D721Med (cell line): Measurements from ENCODE around the gene FAM83B.

Experiments used
- DNase-seq: peaks from one replicate; pipeline ENCODE4 v3.0.0; 2011; ENCODE audit warnings: low spot score; ENCODE audit not compliant: insufficient read length
- FAIRE-seq: peaks from 2 replicates; lab custom pipeline; 2011; peaks lifted over from hg19 to GRCh38; lab: Jason Lieb, UNC
- CTCF ChIP-seq: IDR thresholded peaks from 2 replicates; pipeline ENCODE4 v1.5.1; 2012; ENCODE audit warnings: mild to moderate bottlenecking, control low read depth; ENCODE audit not compliant: insufficient read depth; ENCODE audit errors: missing control alignments

Gene FAM83B

GRCh38 chr6:54990001-54990400, 143.4 kb downstream of the FAM83B start:
- DNase-seq = no peak
- TF ChIP-seq CTCF = no peak
- FAIRE-seq = no peak
